ENCODE measurements around the gene PROKR2. TPM values are rescaled to one million over a fixed set of nuclear protein-coding genes. Genes with fewer than 3 reads are reported as not detected.

The PROKR2 gene
- total and polyA plus RNA-seq, 7 donors, result not detected

GRCh38 chr20:5327356-5327755, 10.6 kb upstream of the PROKR2 start:
- intact Hi-C loops (cut with DNase I), result no loop called here
- Histone ChIP-seq H3K27me3 (no peaks in the 10 kb centered on the region), H3K36me3 (no peaks in the 10 kb centered on the region), H3K4me3 (no peak overlapping the region), H3K27ac (no peak overlapping the region), H3K9me3 (no peaks in the 10 kb centered on the region), H3K4me1 (no peaks in the 10 kb centered on the region)
- no peak for TF ChIP-seq POLR2A (IDR thresholded peaks at IDR 0.05)
- no peak for TF ChIP-seq POLR2AphosphoS5 (IDR thresholded peaks at IDR 0.05)
- TF ChIP-seq EP300 (IDR thresholded peaks at IDR 0.05), result no peak
- TF ChIP-seq CTCF (IDR thresholded peaks at IDR 0.05), result no peak
- 73 to 81% methylated on average over 3 of the region's 3 CpGs for WGBS, 2 donors
- no peak for DNase-seq

GRCh38 chr20:5315807-5316187, 957 bp downstream of the PROKR2 start:
- Histone ChIP-seq H3K36me3 (no peaks in the 10 kb centered on the region), H3K4me3 (no peak overlapping the region), H3K9me3 (peaks cover 0 to 1% (median 0%) of the 10 kb centered on the region in 4 donors), H3K27ac (no peak overlapping the region), H3K27me3 (peaks cover 0 to 43% (median 9%) of the 10 kb centered on the region in 3 donors), H3K4me1 (no peaks in the 10 kb centered on the region)
- 2 to 12% methylated on average over 28 of the region's 28 CpGs for WGBS, 2 donors
- DNase-seq, result no peak
- TF ChIP-seq EP300 (IDR thresholded peaks at IDR 0.05) (no peak), POLR2A (IDR thresholded peaks at IDR 0.05) (no peak), CTCF (IDR thresholded peaks at IDR 0.05) (no peak), POLR2AphosphoS5 (IDR thresholded peaks at IDR 0.05) (no peak)
- intact Hi-C loops (cut with DNase I), result no loop called here

DNA sequence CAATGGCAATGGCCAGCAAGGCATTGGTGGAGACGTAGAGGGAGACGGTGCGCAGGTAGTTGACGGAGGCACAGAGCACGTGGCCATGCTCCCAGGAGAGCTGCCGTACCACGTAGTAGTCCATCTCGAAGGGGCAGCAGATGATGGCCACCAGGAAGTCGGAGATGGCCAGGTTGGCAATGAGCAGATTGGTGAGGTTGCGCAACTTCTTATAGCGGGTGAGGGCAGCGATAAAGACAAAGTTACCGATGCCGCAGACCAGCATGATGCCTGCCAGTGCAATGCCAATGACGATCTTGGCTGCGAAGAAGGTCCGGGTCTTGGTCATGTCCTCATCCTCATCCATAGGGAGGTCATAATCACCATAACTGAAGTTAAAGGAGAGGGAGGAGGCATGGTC, 2.8 kb downstream of the PROKR2 start:
- TF ChIP-seq POLR2A (IDR thresholded peaks at IDR 0.05), result no peak
- no peak for TF ChIP-seq POLR2AphosphoS5 (IDR thresholded peaks at IDR 0.05)
- no peak for TF ChIP-seq EP300 (IDR thresholded peaks at IDR 0.05)
- TF ChIP-seq CTCF (IDR thresholded peaks at IDR 0.05), result no peak
- WGBS, 2 donors, result 92 to 95% methylated on average over 17 of the region's 17 CpGs
- DNase-seq, result no peak
- H3K9me3 ChIP-seq, result peaks cover 0 to 6% (median 0%) of the 10 kb centered on the region in 4 donors
- intact Hi-C loops (cut with DNase I), result no loop called here
- no peaks in the 10 kb centered on the region for H3K36me3 ChIP-seq
- H3K27me3 ChIP-seq, result peaks cover 0 to 43% (median 9%) of the 10 kb centered on the region in 3 donors
- H3K4me1 ChIP-seq, result no peaks in the 10 kb centered on the region
- H3K4me3 ChIP-seq, result no peak overlapping the region
- H3K27ac ChIP-seq, result no peak overlapping the region

DNA sequence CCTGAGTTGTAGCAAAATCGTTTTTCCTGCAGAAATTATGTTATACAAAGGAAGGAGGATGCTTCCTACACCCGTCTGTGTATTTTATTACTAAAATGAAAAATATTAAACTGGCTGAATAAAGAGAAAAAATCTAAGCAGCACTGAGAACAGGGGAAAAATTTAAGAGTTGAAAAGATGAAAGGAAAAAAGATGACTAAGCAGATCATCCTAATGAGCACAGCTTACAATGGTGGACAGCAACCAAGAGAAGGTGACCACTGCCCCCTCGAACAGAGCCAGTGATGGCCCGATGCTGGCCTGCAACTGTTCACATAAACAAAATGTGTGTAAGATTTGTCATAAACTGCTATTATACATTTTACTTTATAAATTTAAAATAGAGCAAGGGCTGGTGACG, 4.2 kb downstream of the PROKR2 start:
- WGBS, 2 donors, result 69 to 79% methylated on average over 5 of the region's 5 CpGs
- intact Hi-C loops (cut with DNase I), result no loop called here

More for the DNA sequence above, 4.2 kb downstream of the PROKR2 start:
- Histone ChIP-seq H3K27ac (no peak overlapping the region), H3K36me3 (no peaks in the 10 kb centered on the region), H3K4me1 (no peaks in the 10 kb centered on the region), H3K9me3 (peaks cover 0 to 6% (median 0%) of the 10 kb centered on the region in 4 donors), H3K4me3 (no peak overlapping the region), H3K27me3 (peaks cover 0 to 32% (median 9%) of the 10 kb centered on the region in 3 donors)
- no peak for DNase-seq
- TF ChIP-seq EP300 (IDR thresholded peaks at IDR 0.05) (no peak), POLR2AphosphoS5 (IDR thresholded peaks at IDR 0.05) (no peak), CTCF (IDR thresholded peaks at IDR 0.05) (no peak), POLR2A (IDR thresholded peaks at IDR 0.05) (no peak)
